ENCODE measurements around the gene ICA1L. TPM values are rescaled to one million over a fixed set of nuclear protein-coding genes. Genes with fewer than 3 reads are reported as not detected.
"Not testable (repeated sequence)": the region's sequence is repeated elsewhere in the genome, so short reads cannot be mapped to it uniquely, and the experiment has no call there.

ICA1L gene
- total and polyA plus RNA-seq, 2 experiments from 2014 or later: 5.1 to 8.2 TPM

GRCh38 chr2:202911512-202912341, 40.2 kb upstream of the ICA1L start, which contains the start of the genes CARF and WDR12:
Gene CARF, plus strand, starts transcription at chr2:202912275. Its CDS starts 29,628 bp downstream, at chr2:202941903.
Gene WDR12, minus strand, starts transcription at chr2:202911673. Its CDS starts 197 bp downstream, at chr2:202911476.
- WGBS (ENCODE audit: low lambda C conversion rate, missing lambda C conversion rate): under 1% methylated on average over 39 of the region's 39 CpGs
- Histone ChIP-seq H4K20me1 (ENCODE audit: insufficient read depth, poor library complexity, severe bottlenecking) (peaks cover 2% of the 10 kb centered on the region), H3K4me3 (peak within 1 kb of the TSS; percentile 62), H3K27ac (peak within 1 kb of the TSS; percentile 91), H3K27me3 (no peaks in the 10 kb centered on the region), H3K36me3 (replicated peaks; ENCODE audit: insufficient read depth, low read depth) (no peaks in the 10 kb centered on the region), H2AFZ (peak within 1 kb of the TSS; percentile 84), H3K79me2 (peaks cover 48% of the 10 kb centered on the region), H3K4me2 (peak within 1 kb of the TSS; percentile 78), H3K9me3 (ENCODE audit: low read depth) (no peaks in the 10 kb centered on the region), H3K4me1 (ENCODE audit: insufficient read depth) (peaks cover 13% of the 10 kb centered on the region), H3K9me2 (replicated peaks; ENCODE audit: insufficient read depth) (no peaks in the 10 kb centered on the region)
- TF ChIP-seq EZH2phosphoT487 (IDR thresholded peaks at IDR 0.05; ENCODE audit: low read depth, severe bottlenecking, unreplicated experiment) (no peak), EZH2 (IDR thresholded peaks at IDR 0.05; ENCODE audit: borderline replicate concordance) (no peak)
- TF ChIP-seq, protein P1, sequence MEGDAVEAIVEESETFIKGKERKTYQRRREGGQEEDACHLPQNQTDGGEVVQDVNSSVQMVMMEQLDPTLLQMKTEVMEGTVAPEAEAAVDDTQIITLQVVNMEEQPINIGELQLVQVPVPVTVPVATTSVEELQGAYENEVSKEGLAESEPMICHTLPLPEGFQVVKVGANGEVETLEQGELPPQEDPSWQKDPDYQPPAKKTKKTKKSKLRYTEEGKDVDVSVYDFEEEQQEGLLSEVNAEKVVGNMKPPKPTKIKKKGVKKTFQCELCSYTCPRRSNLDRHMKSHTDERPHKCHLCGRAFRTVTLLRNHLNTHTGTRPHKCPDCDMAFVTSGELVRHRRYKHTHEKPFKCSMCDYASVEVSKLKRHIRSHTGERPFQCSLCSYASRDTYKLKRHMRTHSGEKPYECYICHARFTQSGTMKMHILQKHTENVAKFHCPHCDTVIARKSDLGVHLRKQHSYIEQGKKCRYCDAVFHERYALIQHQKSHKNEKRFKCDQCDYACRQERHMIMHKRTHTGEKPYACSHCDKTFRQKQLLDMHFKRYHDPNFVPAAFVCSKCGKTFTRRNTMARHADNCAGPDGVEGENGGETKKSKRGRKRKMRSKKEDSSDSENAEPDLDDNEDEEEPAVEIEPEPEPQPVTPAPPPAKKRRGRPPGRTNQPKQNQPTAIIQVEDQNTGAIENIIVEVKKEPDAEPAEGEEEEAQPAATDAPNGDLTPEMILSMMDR (IDR thresholded peaks at IDR 0.05; ENCODE audit: poor library complexity): no peak
- peak; percentile 96 for DNase-seq (ENCODE audit: low spot score)

DNA sequence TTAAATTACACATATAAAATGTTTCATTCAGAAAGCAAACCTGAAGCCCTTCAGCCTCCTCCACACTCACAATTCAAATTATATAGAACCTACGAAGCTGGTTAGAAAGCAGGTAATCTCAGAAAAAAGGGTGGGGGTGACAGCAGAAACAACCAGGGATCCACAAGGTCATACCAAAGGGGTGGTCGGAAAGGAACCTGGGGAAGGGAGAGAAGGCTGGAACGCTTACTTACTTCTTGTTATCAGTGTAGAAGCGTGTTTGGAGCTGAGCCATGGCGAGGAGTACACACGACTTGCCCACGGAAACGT, 39.6 kb upstream of the ICA1L start:
- peak overlapping the region; percentile 91 for H3K27ac ChIP-seq
- no peaks in the 10 kb centered on the region for H3K9me2 ChIP-seq (replicated peaks; ENCODE audit: insufficient read depth)
- peaks cover 2% of the 10 kb centered on the region for H4K20me1 ChIP-seq (ENCODE audit: insufficient read depth, poor library complexity, severe bottlenecking)
- no peaks in the 10 kb centered on the region for H3K27me3 ChIP-seq
- H3K79me2 ChIP-seq: peaks cover 48% of the 10 kb centered on the region
- peaks cover 13% of the 10 kb centered on the region for H3K4me1 ChIP-seq (ENCODE audit: insufficient read depth)
- no peaks in the 10 kb centered on the region for H3K36me3 ChIP-seq (replicated peaks; ENCODE audit: insufficient read depth, low read depth)
- no peak for DNase-seq (ENCODE audit: low spot score)
- peak overlapping the region; percentile 84 for H2AFZ ChIP-seq
- TF ChIP-seq EZH2phosphoT487 (IDR thresholded peaks at IDR 0.05; ENCODE audit: low read depth, severe bottlenecking, unreplicated experiment): no peak
- TF ChIP-seq, protein P1 (IDR thresholded peaks at IDR 0.05; ENCODE audit: poor library complexity): no peak
- TF ChIP-seq EZH2 (IDR thresholded peaks at IDR 0.05; ENCODE audit: borderline replicate concordance): no peak
- H3K4me2 ChIP-seq: peak overlapping the region; percentile 78
- no peaks in the 10 kb centered on the region for H3K9me3 ChIP-seq (ENCODE audit: low read depth)
- H3K4me3 ChIP-seq: peak overlapping the region; percentile 62
- 2% methylated on average over 8 of the region's 8 CpGs for WGBS (ENCODE audit: low lambda C conversion rate, missing lambda C conversion rate)

DNA sequence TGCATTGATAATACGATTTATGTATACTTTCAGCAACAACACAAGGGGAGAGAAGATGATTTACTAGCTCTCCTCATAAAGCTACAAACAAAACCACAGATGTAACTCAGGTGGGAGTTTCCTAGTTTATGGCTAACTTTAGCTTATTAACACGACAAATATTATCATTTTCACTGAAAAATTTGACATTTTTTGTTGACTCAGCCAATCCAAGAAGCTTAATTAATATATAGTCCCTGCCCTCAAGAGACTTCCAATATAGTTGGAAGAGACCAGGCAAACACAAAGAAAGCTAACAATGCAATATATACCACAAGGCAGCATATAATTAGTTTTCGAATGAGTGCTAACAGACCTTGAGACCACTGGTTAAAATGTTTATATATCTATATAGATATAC, 39.1 kb upstream of the ICA1L start:
- H3K4me2 ChIP-seq: peak overlapping the region; percentile 78
- 22% methylated on average over 3 of the region's 3 CpGs for WGBS (ENCODE audit: low lambda C conversion rate, missing lambda C conversion rate)
- peaks cover 48% of the 10 kb centered on the region for H3K79me2 ChIP-seq
- no peaks in the 10 kb centered on the region for H3K9me3 ChIP-seq (ENCODE audit: low read depth)
- peak overlapping the region; percentile 91 for H3K27ac ChIP-seq
- peak overlapping the region; percentile 84 for H2AFZ ChIP-seq
- H3K4me3 ChIP-seq: peak overlapping the region; percentile 62
- no peaks in the 10 kb centered on the region for H3K9me2 ChIP-seq (replicated peaks; ENCODE audit: insufficient read depth)
- H4K20me1 ChIP-seq (ENCODE audit: insufficient read depth, poor library complexity, severe bottlenecking): peaks cover 2% of the 10 kb centered on the region
- no peaks in the 10 kb centered on the region for H3K27me3 ChIP-seq
- no peaks in the 10 kb centered on the region for H3K36me3 ChIP-seq (replicated peaks; ENCODE audit: insufficient read depth, low read depth)
- no peak for TF ChIP-seq EZH2phosphoT487 (IDR thresholded peaks at IDR 0.05; ENCODE audit: low read depth, severe bottlenecking, unreplicated experiment)
- TF ChIP-seq EZH2 (IDR thresholded peaks at IDR 0.05; ENCODE audit: borderline replicate concordance): no peak
- H3K4me1 ChIP-seq (ENCODE audit: insufficient read depth): peaks cover 13% of the 10 kb centered on the region
- DNase-seq (ENCODE audit: low spot score): no peak

- not testable (repeated sequence) for H3K36me3 ChIP-seq (replicated peaks; ENCODE audit: insufficient read depth, low read depth); H4K20me1 ChIP-seq (ENCODE audit: insufficient read depth, poor library complexity, severe bottlenecking); H3K9me2 ChIP-seq (replicated peaks; ENCODE audit: insufficient read depth); H2AFZ ChIP-seq; H3K9me3 ChIP-seq (ENCODE audit: low read depth); H3K27me3 ChIP-seq; H3K27ac ChIP-seq; DNase-seq (ENCODE audit: low spot score)
- 83% methylated on average over 5 of the region's 5 CpGs for WGBS (ENCODE audit: low lambda C conversion rate, missing lambda C conversion rate)
- peak overlapping the region; percentile 62 for H3K4me3 ChIP-seq
- H3K79me2 ChIP-seq: peaks cover 51% of the 10 kb centered on the region
- H3K4me2 ChIP-seq: peak overlapping the region; percentile 78
- H3K4me1 ChIP-seq (ENCODE audit: insufficient read depth): peaks cover 13% of the 10 kb centered on the region
Observed at GRCh38 chr2:202910250-202910649, 38.7 kb upstream of the ICA1L start.
